Esophagus (tissue), 2 donors: ENCODE measurements around the gene OTX1. TPM values are rescaled to one million over a fixed set of nuclear protein-coding genes. Genes with fewer than 3 reads are reported as not detected.

Experiments
- H3K27ac ChIP-seq, 2 donors: one replicate each; pipeline ENCODE4 v1.5.1; 2013; ENCODE audit warnings: low read depth in 2 of 2, mild to moderate bottlenecking in 2 of 2, inconsistent platforms in 1 of 2, low read length in 1 of 2, moderate library complexity in 1 of 2
- H3K27me3 ChIP-seq, 2 donors: one replicate each; pipeline ENCODE4 v1.6.1; 2013; ENCODE audit warnings: low read length in 2 of 2, control low read depth in 1 of 2, mild to moderate bottlenecking in 1 of 2; ENCODE audit not compliant: insufficient read depth in 2 of 2, control insufficient read depth in 1 of 2
- H3K36me3 ChIP-seq, 2 donors: one replicate each; pipeline ENCODE4 v1.6.1; 2013; ENCODE audit warnings: low read length in 1 of 2; ENCODE audit not compliant: control insufficient read depth in 2 of 2, insufficient read depth in 2 of 2
- H3K4me1 ChIP-seq, 2 donors: one replicate each; pipeline ENCODE4 v1.6.1; 2013; ENCODE audit warnings: low read length in 1 of 2; ENCODE audit not compliant: control insufficient read depth in 2 of 2, insufficient read depth in 2 of 2
- H3K4me3 ChIP-seq, 2 donors: one replicate each; pipeline ENCODE4 v1.5.1; 2013; ENCODE audit warnings: low read length in 2 of 2, mild to moderate bottlenecking in 2 of 2, low read depth in 1 of 2, moderate library complexity in 1 of 2
- H3K9me3 ChIP-seq, 2 donors: one replicate each; pipeline ENCODE4 v1.6.1; 2013; ENCODE audit warnings: mild to moderate bottlenecking in 2 of 2, low read depth in 1 of 2, low read length in 1 of 2, moderate library complexity in 1 of 2; ENCODE audit not compliant: control insufficient read depth in 2 of 2, insufficient read depth in 1 of 2
- WGBS, 2 donors: extraction: QIAGEN DNeasy Blood & Tissue Kit; methylation state at CpG; one replicate each; pipeline ENCODE4 v1.1.7; 2013; 5-methylcytosine and 5-hydroxymethylcytosine counted together
- polyA plus RNA-seq, 2 donors: library from polyadenylated mRNA; stranded (reverse); fragments of 200-250 nt; gene quantifications; one replicate each; pipeline ENCODE4 v1.2.3, GENCODE V29; 2013
- donor health status: healthy with polysubstance abuse.
- donor health status: Bipolar disorder and iron deficiency.

Gene OTX1
- 1 to 10 TPM in 1 of 2 donors, under 1 TPM in 1; 0.61 to 1.4 TPM for polyA plus RNA-seq

DNA sequence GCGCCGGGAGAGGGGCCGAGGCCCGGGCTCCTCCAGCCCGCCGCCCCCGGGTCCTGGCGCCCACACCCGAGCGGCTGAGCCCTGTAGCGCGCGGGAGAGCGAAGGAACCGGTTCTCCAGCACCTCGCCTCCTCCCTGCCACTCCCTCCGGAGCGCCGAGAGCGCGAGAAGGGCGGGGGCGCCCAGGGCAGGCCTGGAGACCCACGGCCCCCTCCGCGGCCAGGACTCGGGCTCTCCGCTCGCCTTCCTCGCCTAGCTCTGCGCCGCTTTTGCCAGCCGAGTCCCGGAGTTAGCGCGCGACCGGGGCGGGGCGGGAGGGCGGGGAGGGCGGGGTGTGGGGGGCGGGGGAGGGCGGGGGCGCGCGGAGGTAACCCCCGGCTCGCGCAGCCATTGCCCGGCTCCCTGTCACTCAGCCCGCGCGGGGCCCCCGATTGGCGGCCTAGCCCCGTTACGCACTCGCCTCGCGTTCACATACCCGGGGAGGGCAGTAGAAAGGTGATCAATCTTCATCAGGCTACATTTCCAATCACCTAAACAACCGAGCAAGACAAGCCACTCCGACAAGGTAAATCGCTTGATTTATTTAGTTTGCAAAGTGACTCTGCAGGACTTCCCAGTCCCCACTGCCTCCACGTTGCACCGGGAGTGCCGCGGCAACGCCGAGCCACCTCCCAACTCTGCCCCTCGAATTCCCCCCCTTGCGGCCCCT, at the start of gene OTX1:
OTX1 (plus strand) TSS at position 497 of the 708 bp plus-strand sequence. CDS start 2,161 bp downstream, outside the sequence.
- Histone ChIP-seq H3K27me3 (peaks cover 0 to 30% of the 10 kb centered on the region in 2 donors), H3K4me1 (peaks cover 7 to 10% of the 10 kb centered on the region in 2 donors)
- 1% methylated on average over 59 to 73 of the region's 73 CpGs for WGBS, 2 donors

DNA sequence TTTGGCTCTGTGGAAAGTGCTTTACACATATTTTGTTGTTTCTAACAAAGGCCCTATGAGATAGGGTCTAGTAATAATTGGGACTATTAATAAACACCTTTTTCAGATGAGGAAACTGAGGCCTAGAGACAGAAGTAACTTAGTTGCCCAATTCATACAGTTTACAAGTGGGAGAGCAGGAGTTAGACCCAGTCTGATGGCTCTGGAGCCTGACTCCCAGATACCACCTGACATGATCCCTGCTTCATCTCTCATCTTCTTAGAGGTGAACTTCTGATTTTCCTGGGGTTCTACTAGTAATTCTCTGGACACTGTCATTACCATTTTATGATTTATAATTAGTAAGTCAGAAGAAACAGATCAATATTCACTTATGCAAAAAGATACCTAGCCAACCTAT, 49.1 kb upstream of the OTX1 start:
- H3K4me3 ChIP-seq = no peak overlapping the region
- H3K36me3 ChIP-seq = peaks cover 0 to 2% of the 10 kb centered on the region in 2 donors
- no peaks in the 10 kb centered on the region for H3K9me3 ChIP-seq
- H3K27ac ChIP-seq = no peak overlapping the region
- H3K27me3 ChIP-seq = no peaks in the 10 kb centered on the region
- peaks cover 0 to 2% of the 10 kb centered on the region in 2 donors for H3K4me1 ChIP-seq

More for the DNA sequence above, at the start of gene OTX1:
- Histone ChIP-seq H3K4me3 (peak within 1 kb of the TSS; percentile 54 to 68), H3K27ac (peak within 1 kb of the TSS; percentile 66), H3K36me3 (no peaks in the 10 kb centered on the region), H3K9me3 (peaks cover 0 to 12% of the 10 kb centered on the region in 2 donors)

DNA sequence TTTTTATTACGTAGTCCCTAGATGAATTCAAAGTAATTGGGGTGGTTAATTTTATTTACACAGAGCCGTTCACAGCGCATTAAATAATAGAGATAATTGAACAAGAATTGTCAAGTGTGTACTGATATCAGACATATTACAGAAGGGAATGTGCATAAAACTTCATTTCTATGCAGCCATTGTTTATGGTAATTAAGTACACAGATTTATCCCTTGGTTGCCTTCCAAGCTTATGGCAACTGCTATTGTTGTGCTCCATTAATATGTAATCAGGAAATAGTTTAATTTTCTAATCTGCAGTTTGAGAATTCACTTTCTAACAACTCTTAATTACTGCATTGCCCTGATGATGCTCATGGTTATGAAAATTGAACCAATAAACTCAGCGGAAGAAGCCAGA, 47.3 kb upstream of the OTX1 start:
- Histone ChIP-seq H3K4me1 (peaks cover 0 to 2% of the 10 kb centered on the region in 2 donors), H3K4me3 (no peak overlapping the region), H3K27ac (no peak overlapping the region), H3K27me3 (no peaks in the 10 kb centered on the region), H3K9me3 (no peaks in the 10 kb centered on the region), H3K36me3 (no peaks in the 10 kb centered on the region)
- 89 to 91% methylated on average over 4 of the region's 4 CpGs for WGBS, 2 donors

DNA sequence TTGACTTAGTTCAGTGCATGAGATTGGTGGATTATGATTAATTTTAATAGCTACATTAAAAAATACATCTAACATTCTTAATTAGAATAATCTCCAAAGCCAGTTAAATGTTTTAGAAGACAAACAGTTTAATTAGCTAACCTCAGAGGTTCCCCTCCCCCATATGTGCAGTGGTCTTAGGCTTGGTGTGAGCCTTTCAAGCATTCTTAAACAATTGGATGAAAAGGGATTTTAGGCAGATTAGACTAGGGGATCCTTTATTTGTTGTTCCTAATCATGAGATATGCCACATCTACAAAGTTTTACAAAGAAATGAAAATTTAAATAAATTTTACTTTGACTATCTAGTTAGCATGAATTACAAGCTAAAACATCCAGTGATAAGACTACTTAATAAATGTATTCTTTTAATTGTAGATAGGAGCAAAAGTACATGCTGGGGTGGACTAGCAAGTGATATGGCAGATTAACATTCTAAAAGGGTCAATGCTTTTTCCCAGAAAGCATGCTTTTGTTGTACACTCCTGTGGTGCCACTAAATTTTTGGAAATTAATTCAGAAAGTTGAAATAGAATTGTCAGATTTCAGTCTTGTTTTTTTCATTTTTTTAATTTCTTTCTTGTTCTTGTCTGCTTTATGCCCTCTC, 42.7 kb upstream of the OTX1 start:
- no peak overlapping the region for H3K4me3 ChIP-seq
- H3K27ac ChIP-seq = no peak overlapping the region
- H3K27me3 ChIP-seq = no peaks in the 10 kb centered on the region
- no peaks in the 10 kb centered on the region for H3K9me3 ChIP-seq
- no peaks in the 10 kb centered on the region for H3K4me1 ChIP-seq
- no peaks in the 10 kb centered on the region for H3K36me3 ChIP-seq

DNA sequence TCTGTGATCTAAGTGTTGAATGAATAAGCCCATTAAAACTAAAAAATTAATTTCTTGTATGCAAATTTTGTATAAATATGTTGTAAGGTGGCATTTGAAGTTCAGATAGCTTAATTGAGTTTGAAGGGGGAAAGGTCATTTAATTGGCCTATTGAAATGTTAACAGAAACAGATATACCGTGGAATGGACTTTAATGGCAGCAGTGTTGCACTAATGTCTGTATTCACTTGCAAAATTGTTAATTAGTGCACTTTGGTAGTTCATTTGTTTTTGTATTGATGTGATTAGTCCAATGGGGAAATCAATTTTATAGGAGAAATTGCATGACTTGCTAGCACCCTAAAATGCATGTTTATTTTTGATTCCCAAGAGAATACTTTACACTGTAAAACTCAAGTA, 41.8 kb upstream of the OTX1 start:
- Histone ChIP-seq H3K36me3 (no peaks in the 10 kb centered on the region), H3K27ac (no peak overlapping the region), H3K9me3 (no peaks in the 10 kb centered on the region), H3K4me1 (no peaks in the 10 kb centered on the region), H3K4me3 (no peak overlapping the region), H3K27me3 (no peaks in the 10 kb centered on the region)
- WGBS, 2 donors = 90 to 93% methylated on average over 1 of the region's 1 CpG

DNA sequence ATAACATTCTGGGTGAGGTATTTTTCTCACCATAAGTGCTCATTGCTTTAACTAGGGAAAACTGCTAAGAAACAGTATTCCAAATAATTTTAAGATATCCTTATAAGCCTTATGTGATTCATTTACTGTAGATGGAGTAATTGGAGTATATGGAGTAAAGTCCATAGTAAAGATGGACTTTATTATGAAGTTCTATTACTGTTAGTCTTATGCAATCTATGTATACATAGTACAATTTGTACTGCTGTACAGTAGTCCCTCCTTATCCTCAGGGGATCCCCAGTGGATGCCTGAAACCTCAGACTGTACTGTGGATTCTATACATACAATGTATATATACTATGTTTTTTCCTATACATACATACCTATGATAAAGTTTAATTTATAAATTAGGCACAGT, 41.1 kb upstream of the OTX1 start:
- no peak overlapping the region for H3K27ac ChIP-seq
- no peaks in the 10 kb centered on the region for H3K27me3 ChIP-seq
- H3K9me3 ChIP-seq = no peaks in the 10 kb centered on the region
- no peaks in the 10 kb centered on the region for H3K4me1 ChIP-seq
- no peaks in the 10 kb centered on the region for H3K36me3 ChIP-seq
- no peak overlapping the region for H3K4me3 ChIP-seq

DNA sequence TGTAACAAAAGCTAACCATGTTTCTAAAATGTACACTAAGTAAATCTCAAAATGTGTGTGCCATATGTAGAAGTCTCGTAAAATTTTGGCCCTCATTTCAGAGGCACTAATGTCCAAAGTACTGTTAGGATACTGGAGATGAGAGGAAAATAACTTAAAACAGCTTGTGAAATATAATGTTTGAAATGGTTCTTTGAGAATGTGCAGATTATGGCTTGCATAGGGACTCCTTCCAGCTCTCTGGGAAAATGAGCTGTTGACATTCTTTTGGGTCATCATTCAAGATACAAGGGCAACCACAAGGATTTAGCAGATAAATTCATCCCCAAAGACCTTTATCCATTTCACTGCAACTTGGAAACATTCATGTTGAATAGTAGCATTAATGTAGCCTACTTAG, 38.1 kb upstream of the OTX1 start:
- 85 to 89% methylated on average over 1 of the region's 1 CpG for WGBS, 2 donors
- Histone ChIP-seq H3K4me3 (no peak overlapping the region), H3K27me3 (no peaks in the 10 kb centered on the region), H3K4me1 (no peaks in the 10 kb centered on the region), H3K36me3 (peaks cover 0 to 3% of the 10 kb centered on the region in 2 donors), H3K27ac (no peak overlapping the region), H3K9me3 (no peaks in the 10 kb centered on the region)

DNA sequence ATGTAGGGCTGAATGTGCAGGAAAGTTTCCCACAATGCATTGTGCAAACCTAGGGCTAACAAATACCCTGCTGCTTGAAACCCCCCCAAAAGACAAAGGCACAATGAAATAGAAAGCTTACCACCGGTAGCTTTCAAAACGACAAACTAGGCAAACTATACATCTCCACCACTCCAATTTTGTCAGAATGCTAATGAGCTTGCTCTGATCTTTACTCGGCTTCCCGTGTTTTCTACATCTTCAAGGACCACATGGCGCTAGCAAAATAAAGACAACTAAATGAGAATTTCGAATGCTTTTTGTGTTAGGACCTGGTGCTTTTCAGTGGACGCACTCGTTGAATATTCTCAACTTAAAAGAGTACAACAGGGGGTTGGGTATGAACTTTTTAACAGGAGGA, 37.2 kb upstream of the OTX1 start:
- Histone ChIP-seq H3K36me3 (peaks cover 0 to 6% of the 10 kb centered on the region in 2 donors), H3K27ac (no peak overlapping the region), H3K27me3 (no peaks in the 10 kb centered on the region), H3K4me1 (no peaks in the 10 kb centered on the region), H3K4me3 (no peak overlapping the region), H3K9me3 (no peaks in the 10 kb centered on the region)
- 89 to 91% methylated on average over 8 of the region's 8 CpGs for WGBS, 2 donors

DNA sequence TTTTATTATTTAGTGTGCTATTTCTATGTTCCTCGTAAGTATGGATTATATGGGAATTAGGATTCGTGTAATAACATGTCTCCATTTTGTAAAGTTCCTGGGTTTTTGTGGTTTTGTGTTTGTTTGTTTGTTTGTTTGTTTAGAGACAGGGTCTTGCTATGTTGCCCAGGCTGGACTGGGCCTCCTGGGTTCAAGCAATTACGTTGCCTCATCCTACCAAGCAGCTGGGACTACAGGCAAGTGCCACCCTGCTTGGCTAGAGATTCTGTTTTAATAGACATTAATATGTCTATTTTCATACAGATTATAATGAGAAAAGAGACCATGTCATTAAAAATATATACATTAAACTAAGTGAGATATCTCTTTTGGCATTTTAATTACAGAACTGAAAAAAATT, 35.2 kb upstream of the OTX1 start:
- no peaks in the 10 kb centered on the region for H3K27me3 ChIP-seq
- no peak overlapping the region for H3K27ac ChIP-seq
- 95 to 96% methylated on average over 3 of the region's 3 CpGs for WGBS, 2 donors
- H3K9me3 ChIP-seq = no peaks in the 10 kb centered on the region
- no peaks in the 10 kb centered on the region for H3K4me1 ChIP-seq
- H3K36me3 ChIP-seq = peaks cover 0 to 6% of the 10 kb centered on the region in 2 donors
- no peak overlapping the region for H3K4me3 ChIP-seq

DNA sequence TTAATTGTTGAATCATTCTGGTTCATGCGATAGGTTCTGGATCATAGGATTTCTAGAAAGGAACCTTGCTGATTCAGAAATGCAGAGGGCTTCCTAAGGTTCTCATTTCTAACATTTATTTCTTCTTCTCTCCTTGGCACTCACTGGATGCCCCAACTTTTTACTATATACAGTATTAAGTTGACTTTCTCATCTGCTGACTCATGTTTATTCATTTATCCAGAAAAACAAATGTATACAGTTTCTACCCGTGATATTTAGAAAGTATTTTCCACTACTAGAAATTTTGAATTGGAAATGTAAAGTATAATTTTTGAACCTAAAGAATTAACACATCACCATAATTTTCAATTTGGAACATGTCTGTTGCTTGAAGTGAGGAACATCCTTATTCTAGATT, 32.2 kb upstream of the OTX1 start:
- Histone ChIP-seq H3K4me1 (no peaks in the 10 kb centered on the region), H3K9me3 (no peaks in the 10 kb centered on the region), H3K27ac (no peak overlapping the region), H3K4me3 (no peak overlapping the region), H3K27me3 (no peaks in the 10 kb centered on the region), H3K36me3 (peaks cover 0 to 6% of the 10 kb centered on the region in 2 donors)
- WGBS, 2 donors = 86 to 94% methylated on average over 2 of the region's 2 CpGs
